Sigmoid colon (tissue), 4 donors: Measurements from ENCODE around the gene ARHGEF7.

Source experiments
- CTCF ChIP-seq, 4 experiments: fragments of 450-650 bp in 3 of 4; fragments of 200-600 bp in 1 of 4; IDR thresholded peaks; one replicate each; pipeline ENCODE4 v1.5.1; 2016 to 2019; ENCODE audit warnings: antibody characterized with exemption in 4 of 4, mild to moderate bottlenecking in 3 of 4, moderate library complexity in 2 of 4
- EP300 ChIP-seq, 4 donors: sonication (generic); formaldehyde crosslinking; IDR thresholded peaks; one replicate each; pipeline ENCODE4 v1.6.1; 2017; ENCODE audit warnings: antibody characterized with exemption in 4 of 4
- POLR2A ChIP-seq, 2 donors: fragments of 450-650 bp; IDR thresholded peaks; one replicate each; pipeline ENCODE4 v1.6.1; 2016; ENCODE audit warnings: antibody characterized with exemption in 2 of 2, mild to moderate bottlenecking in 2 of 2, moderate library complexity in 2 of 2
- POLR2AphosphoS5 ChIP-seq, 4 donors: sonication (generic); formaldehyde crosslinking; IDR thresholded peaks; one replicate each; pipeline ENCODE4 v1.6.1; 2017; ENCODE audit warnings: antibody characterized with exemption in 4 of 4

- no peak for TF ChIP-seq POLR2AphosphoS5 (IDR thresholded peaks at IDR 0.05)
- no peak for TF ChIP-seq CTCF (IDR thresholded peaks at IDR 0.05)
- no peak for TF ChIP-seq POLR2A (IDR thresholded peaks at IDR 0.05)
- no peak for TF ChIP-seq EP300 (IDR thresholded peaks at IDR 0.05)
Measured at GRCh38 chr13:111255228-111255790, 140.2 kb downstream of the ARHGEF7 start.
